Measurements from ENCODE around the gene VAV3.

VAV3 gene

DNA sequence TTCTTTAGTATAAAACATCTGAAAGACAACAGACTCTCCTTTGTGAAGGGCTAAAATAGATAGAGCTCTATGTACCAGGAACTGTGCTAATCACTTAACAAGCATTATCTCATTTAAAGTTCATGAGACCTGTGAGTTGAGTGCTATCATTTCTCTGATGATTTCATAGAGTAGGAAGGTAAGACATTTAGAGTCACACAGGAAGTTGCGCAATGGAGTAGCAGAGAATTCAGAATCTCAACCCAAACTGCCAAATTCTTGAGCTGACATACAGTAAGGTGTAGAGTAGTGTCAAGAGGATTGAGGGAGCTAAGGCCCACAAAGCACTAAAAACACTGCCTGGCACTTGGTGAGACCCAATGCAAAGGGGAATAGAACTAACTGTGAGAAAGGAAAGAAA is 439.8 kb downstream of the VAV3 start:
- no peak for FAIRE-seq
- DNase-seq (ENCODE audit: insufficient read length, low spot score): no peak

DNA sequence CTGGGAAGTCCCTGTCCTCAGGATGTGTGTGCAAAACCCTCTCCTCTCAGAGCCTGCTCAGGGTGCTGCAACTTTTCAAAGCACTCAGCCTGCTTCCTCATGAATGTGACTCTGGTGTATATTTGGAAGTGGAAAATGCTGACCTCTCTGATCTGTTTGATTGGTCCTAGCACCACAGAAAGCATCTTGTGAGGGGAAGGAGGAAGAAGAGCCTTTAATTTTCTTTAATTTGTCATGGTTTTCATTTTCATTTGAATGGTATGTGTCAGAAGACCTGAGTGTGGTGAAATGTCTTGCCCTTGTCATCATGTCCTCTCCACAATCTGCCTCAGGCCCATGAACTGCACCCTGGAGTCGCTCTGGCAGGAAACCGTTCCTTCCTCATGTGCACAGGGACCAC is 440.7 kb downstream of the VAV3 start:
- no peak for DNase-seq (ENCODE audit: insufficient read length, low spot score)
- FAIRE-seq: no peak

DNA sequence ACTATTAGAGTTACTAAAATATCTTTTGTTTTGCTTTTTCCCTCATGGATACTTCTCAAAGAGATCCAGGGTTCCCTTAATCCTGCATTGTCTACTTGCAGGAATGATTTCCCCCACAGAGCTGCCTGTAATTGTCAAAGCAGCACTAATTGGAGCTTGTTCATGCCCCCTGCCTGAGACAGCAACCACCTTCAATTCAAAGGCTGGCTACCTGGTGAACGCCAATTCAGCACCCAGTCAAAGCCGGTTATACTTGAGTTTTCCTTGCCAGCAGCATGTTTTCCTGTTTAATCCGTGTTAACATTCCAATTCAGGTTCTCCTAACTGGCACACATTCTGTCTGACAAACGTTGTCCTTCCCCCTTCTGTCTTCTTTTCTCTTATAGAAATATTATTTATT is 441.2 kb downstream of the VAV3 start:
- no peak for DNase-seq (ENCODE audit: insufficient read length, low spot score)
- no peak for FAIRE-seq

DNA sequence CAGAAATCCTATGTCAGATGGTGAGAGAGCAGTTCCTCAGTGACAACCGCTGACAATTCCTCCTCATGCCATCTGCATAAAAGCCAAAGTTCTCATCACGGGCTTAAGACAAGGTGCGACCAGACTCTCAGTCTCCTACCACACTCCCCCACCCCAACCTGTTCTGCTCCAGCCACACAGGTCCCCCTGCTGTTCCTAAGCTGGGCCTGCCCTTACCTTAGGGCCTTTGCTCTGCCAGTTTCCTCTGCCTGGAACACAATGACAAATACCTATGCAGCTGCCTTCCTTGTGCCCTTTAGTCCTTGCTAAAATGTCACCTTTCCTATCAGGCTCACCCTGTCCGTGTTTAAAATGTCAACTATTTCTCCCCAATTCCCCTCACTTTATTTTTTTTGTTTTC is 441.9 kb downstream of the VAV3 start:
- DNase-seq (ENCODE audit: insufficient read length, low spot score) (no peak), FAIRE-seq (no peak)
